Large intestine (tissue), 3 donors: ENCODE data around the gene NSD2. TPM values are rescaled to one million over a fixed set of nuclear protein-coding genes. Genes with fewer than 3 reads are reported as not detected.

Source experiments
- DNase-seq, 2 donors: peaks; one replicate each; pipeline versions ENCODE4 v3.0.0 to v3.0.0-alpha.2; 2013
- H3K27ac ChIP-seq: one replicate; pipeline ENCODE4 v1.5.1; 2013; ENCODE audit warnings: low read length
- H3K27me3 ChIP-seq: 2 replicates; pipeline ENCODE4 v1.6.1; 2013; ENCODE audit warnings: low read length; ENCODE audit not compliant: control insufficient read depth, insufficient read depth
- H3K36me3 ChIP-seq: 2 replicates; pipeline ENCODE4 v1.6.1; 2013; ENCODE audit warnings: low read length; ENCODE audit not compliant: control insufficient read depth, insufficient read depth
- H3K4me1 ChIP-seq: one replicate; pipeline ENCODE4 v1.6.1; 2013; ENCODE audit warnings: low read length; ENCODE audit not compliant: control insufficient read depth, insufficient read depth
- H3K4me3 ChIP-seq: one replicate; pipeline ENCODE4 v1.5.1; 2013; ENCODE audit warnings: low read length
- H3K9me3 ChIP-seq: one replicate; pipeline ENCODE4 v1.6.1; 2013; ENCODE audit warnings: mild to moderate bottlenecking, low read depth, low read length, moderate library complexity; ENCODE audit not compliant: control insufficient read depth
- WGBS: methylation state at CpG from one replicate; pipeline ENCODE4 v1.1.5; 2013; ENCODE audit warnings: low lambda C conversion rate; ENCODE audit not compliant: insufficient coverage; 5-methylcytosine and 5-hydroxymethylcytosine counted together
- polyA plus RNA-seq: library from polyadenylated mRNA; unstranded; fragments of 120-200 nt; gene quantifications from one replicate; pipeline ENCODE4 v1.2.1, GENCODE V29; 2013

The NSD2 gene
- polyA plus RNA-seq, 1 donor = 49.6 TPM

DNA sequence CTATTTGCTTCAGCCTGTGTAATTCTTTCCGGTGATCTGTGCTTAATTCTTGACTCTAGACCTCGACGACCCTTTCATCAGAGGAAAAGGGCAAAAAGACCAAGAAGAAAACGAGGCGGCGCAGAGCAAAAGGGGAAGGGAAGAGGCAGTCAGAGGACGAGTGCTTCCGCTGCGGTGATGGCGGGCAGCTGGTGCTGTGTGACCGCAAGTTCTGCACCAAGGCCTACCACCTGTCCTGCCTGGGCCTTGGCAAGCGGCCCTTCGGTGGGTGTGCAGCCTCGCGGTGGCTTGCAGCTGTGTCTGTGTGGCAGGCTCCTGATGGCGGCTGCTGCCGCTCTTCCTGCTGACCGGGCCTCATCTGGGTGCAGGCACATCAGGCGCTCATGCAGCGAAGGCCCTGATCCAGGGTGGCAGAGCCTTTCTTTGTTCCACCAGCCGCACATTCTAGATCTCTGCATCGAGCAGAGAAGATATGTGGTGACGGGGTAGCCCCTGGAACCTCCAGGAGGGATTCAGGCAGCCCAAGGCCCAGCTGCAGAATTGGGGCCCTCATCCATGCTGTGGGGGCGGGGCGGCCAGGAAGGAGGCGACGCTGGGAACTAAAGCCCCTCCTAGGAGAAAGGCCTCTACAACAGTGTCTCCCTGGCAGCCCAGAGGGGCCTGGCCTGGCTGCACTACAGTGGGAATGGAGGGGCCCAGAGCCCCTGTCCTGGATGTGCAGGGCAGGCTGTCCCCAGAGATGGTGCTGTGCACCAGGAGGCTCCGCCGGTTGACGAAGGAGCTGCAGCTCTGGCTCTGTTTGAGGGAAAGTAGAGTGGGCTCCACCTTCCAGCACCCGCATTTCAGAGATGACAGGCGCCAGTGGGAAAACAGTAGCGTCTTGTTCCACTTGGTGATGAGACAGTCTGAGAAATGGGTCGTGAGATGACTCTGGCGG lies 105.5 kb downstream of the NSD2 start:
- Histone ChIP-seq H3K27me3 (no peaks in the 10 kb centered on the region), H3K4me3 (no peak overlapping the region), H3K4me1 (no peaks in the 10 kb centered on the region), H3K27ac (no peak overlapping the region), H3K9me3 (peaks cover 9% of the 10 kb centered on the region), H3K36me3 (peaks cover 85% of the 10 kb centered on the region)
- DNase-seq = no peak
- 100% methylated on average over 1 of the region's 35 CpGs for WGBS

DNA sequence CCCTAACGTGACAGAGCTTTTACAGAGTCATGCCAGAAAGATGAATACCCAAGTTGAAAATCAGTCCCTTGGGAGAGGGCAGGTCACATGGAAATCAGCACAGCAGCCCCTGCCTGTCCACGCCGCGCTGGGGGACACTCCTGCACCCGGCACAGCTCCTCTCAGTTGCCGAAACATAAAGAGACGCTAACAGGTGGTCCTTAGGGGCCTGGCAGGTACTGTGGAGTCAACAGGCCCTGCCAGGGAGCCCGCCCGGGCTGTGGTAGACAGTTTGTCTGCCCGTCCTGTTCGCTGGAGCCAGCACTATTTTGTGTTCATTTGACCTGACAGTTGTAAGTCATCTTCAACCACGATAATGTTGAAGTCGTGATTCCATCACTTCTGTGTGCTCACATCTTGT lies 107.0 kb downstream of the NSD2 start:
- Histone ChIP-seq H3K36me3 (peaks cover 88% of the 10 kb centered on the region), H3K27me3 (no peaks in the 10 kb centered on the region), H3K27ac (no peak overlapping the region), H3K9me3 (peaks cover 9% of the 10 kb centered on the region), H3K4me1 (no peaks in the 10 kb centered on the region), H3K4me3 (no peak overlapping the region)
- DNase-seq = no peak
- no CpG with 5 or more reads among the region's 13 CpGs for WGBS

DNA sequence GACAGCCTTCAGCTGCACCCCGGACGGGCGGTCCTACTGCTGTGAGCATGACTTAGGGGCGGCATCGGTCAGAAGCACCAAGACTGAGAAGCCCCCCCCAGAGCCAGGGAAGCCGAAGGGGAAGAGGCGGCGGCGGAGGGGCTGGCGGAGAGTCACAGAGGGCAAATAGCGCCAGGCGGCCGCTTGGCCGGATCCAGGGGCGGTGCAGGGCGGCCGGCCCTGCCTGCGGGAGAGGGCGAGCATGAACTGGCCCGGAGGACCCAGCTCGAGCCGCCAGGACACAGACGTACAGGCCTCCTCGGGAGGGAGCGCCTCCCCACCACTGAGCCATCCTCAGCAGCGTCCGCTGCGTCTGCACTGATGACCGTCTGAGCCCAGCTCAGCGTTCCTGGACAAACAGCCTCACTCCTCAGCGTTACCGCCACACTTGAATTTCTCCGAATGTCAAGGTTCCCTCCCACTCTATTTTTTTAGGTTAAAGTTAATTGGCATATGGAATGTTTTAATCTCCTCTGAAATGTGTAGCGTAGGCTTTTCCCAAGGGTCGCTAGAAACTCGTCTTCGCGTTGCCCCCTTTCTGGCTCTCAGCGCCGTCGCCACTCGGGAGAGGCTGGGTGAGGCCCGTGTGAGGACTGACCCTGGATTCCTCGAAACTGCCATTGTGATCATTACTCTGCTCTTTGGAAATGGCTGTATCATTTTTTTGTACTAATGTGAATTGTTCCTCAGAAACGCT lies 107.7 kb downstream of the NSD2 start:
- Histone ChIP-seq H3K9me3 (peaks cover 9% of the 10 kb centered on the region), H3K4me1 (no peaks in the 10 kb centered on the region), H3K4me3 (no peak overlapping the region), H3K27ac (no peak overlapping the region), H3K36me3 (peaks cover 88% of the 10 kb centered on the region), H3K27me3 (no peaks in the 10 kb centered on the region)
- WGBS = 100% methylated on average over 2 of the region's 45 CpGs
- no peak for DNase-seq

DNA sequence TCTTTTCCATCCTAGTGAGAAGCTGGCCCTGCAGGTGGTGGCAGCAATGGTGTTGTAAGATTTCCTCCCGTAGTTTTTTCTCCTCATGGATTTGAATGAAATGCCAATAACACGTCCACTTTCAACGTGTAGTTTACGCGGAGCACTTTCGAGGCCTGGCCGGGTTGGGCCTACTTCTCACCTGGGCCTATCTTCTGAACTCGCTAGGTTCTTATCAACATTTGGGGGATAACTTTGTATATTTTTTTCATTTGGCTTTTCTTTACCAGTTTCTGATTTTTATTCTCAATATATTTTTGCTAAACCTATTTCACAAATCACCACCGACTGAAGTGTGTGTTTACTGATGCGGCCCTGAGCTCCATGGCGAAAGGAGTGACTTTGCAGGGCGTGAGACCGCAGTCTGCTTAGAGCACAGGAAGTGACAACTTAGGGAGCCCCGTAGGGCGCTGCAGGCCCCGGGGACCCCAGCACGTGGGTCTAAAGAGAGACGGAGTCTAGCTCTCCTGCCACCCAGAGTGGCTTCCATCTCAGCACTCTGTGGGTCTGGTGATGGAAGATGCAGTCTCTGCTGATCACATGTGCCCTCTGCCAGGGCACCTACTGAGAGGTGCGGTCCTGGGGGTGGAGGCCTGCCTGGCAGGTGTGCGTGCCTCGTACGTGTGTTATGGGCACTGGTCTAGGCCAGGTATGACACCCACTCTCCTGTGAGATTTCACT lies 108.4 kb downstream of the NSD2 start:
- Histone ChIP-seq H3K4me1 (no peaks in the 10 kb centered on the region), H3K36me3 (peaks cover 91% of the 10 kb centered on the region), H3K27me3 (no peaks in the 10 kb centered on the region), H3K9me3 (peaks cover 9% of the 10 kb centered on the region), H3K27ac (no peak overlapping the region), H3K4me3 (no peak overlapping the region)
- WGBS = 92% methylated on average over 4 of the region's 22 CpGs
- DNase-seq = no peak

DNA sequence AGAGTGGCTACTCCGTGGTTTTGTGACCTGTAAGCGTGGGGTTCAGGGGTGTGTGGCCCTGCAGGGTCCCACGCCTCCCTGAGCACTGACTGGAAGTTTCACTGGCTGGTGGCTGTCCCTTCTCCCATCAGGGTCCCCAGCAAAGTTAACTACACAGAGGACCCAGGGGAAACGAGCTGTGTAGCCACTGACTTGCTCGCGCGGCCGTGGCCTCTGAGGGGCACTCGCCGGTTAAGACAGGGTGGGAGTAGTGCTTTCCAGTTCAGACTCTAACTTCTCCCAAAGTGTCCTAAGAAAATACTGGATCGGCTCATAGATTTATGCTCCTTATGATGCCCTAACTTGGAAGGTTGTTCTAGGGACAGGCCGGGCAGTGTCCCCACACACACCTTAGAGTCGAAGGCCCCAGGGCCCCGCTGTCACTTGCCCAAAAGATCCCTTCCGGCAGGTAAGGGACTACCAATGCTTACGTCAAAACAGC lies 109.4 kb downstream of the NSD2 start:
- H3K4me1 ChIP-seq = no peaks in the 10 kb centered on the region
- H3K9me3 ChIP-seq = peaks cover 9% of the 10 kb centered on the region
- H3K27ac ChIP-seq = no peak overlapping the region
- no peak overlapping the region for H3K4me3 ChIP-seq
- peaks cover 91% of the 10 kb centered on the region for H3K36me3 ChIP-seq
- no peaks in the 10 kb centered on the region for H3K27me3 ChIP-seq
- 100% methylated on average over 1 of the region's 16 CpGs for WGBS
- no peak for DNase-seq

DNA sequence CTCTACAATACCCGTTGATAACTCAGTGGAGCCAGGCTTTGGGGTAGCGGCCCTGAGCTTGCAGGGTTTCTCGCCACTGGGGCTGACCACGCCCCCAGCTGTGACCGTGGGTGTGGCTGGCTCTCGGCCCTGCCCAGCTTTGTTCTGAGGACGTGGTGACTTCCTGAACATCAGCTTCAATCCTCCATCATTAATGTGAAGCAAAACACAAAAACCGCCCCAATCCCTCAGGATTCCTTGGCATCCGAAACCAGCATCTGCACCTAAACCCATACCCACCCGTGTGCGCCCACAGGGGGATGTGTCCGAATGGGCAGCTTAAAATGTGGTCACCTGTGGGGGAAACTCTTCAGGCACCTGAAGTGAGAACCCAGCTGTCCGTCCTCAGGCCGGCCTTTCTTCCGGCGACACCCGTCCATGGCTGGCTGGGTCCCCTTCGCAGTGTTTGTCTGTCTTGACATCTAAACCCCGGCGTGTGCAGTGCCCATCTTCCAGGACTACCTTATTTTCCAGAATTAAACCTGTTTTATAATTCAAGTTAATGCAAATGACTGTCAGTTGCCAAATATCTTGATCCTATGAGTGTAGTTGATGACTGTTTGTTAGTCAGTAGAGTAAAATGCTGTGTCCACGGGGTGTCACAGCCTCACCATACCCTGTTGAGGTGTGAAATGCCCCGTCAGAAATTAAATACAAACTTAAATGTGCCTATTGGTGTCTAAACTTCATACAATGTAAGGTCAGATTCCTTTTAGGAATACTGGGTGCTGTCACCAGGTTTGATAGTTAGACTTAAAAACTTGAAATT lies 110.3 kb downstream of the NSD2 start:
- Histone ChIP-seq H3K4me1 (no peaks in the 10 kb centered on the region), H3K36me3 (peaks cover 91% of the 10 kb centered on the region), H3K9me3 (peaks cover 8% of the 10 kb centered on the region), H3K27me3 (no peaks in the 10 kb centered on the region), H3K4me3 (no peak overlapping the region), H3K27ac (no peak overlapping the region)
- WGBS = no CpG with 5 or more reads among the region's 22 CpGs
- DNase-seq = no peak

DNA sequence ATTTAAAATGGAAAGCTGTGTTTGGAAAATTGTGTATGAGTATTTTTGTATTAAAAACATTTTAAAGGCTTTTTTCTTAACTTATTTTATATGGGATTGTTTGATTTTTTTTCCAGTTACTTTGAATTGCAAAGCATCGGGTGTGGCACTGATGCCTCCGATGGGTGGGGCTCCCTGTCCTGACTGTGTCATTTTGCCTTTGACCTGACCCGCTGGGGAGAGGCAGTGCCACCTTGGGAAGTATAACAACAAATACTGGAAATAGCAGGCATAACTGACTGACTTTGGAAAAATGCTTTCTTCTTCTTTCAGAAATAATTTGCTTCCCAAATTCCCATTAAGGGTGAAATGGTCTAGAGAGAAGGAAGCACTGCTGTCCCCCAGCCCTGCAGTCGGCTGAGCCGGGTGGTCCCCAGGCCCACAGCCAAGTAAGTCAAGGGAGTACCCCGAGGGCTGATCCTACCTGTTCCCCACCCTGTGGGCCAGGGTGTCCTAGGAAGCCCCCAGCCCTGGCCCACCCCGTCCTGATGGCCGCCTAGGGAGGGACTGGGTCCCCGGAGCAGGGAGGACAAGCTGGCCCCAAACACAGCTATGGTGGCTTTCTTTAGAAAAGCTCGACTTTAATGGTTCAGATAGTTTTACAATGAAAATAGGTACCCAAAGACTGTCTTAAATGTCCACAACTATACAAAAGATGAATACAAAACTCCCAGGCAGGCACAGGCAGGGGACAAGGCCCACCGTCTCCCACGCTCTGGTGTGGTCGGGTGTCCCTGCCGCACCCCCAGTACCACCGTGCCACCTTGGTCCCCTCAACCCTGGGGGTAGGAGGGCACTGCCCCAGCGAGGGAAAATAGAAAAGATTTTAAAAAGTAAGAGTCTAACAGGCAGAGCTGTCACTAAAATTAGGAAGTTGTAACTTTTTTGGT lies 111.2 kb downstream of the NSD2 start:
- H3K27ac ChIP-seq = no peak overlapping the region
- no peaks in the 10 kb centered on the region for H3K4me1 ChIP-seq
- peaks cover 91% of the 10 kb centered on the region for H3K36me3 ChIP-seq
- H3K4me3 ChIP-seq = no peak overlapping the region
- H3K27me3 ChIP-seq = no peaks in the 10 kb centered on the region
- WGBS = no CpG with 5 or more reads among the region's 16 CpGs
- no peak for DNase-seq
- H3K9me3 ChIP-seq = peaks cover 4% of the 10 kb centered on the region

DNA sequence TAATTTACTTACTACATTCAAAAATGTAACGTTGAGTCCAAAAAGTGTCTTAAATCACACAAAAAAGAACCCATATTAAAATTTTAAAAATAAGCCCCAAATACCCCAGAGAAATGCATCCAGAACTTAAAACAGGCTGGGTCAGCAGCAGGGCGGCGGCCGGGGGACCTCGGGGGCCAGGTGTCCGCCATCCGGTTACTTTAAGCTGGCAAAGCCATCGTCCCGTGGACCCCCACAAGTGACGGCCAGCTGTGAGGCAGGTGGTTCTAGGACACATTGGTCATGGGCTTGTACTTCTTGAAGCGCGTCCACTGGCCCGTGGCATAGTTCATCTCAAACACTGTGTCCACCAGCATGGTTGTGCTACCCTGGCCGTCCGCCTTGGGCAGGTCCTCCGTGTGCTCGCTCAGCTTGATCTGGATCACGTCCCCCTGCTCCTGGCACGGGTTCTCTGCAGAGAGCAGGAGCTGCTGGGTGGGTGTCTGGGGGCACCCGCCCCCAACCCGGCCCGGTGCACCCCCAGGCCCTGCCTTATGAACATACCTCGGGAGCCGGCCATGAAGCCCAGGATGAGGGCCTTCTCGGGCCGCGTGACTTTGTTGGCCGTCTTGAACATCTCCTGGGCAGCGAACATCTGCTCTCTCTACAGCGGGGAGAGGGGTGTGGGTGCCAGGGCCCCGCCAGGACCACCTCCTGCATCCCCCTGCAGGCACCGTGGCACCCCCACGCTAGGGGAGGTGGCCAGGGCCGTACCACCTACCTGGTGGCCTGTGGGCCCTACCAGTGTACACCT lies 112.1 kb downstream of the NSD2 start:
- DNase-seq = no peak
- peaks cover 95% of the 10 kb centered on the region for H3K36me3 ChIP-seq
- H3K27me3 ChIP-seq = no peaks in the 10 kb centered on the region
- no peak overlapping the region for H3K27ac ChIP-seq
- H3K4me3 ChIP-seq = no peak overlapping the region
- H3K4me1 ChIP-seq = no peaks in the 10 kb centered on the region
- H3K9me3 ChIP-seq = peaks cover 4% of the 10 kb centered on the region
- 100% methylated on average over 3 of the region's 34 CpGs for WGBS
